Prostate gland (tissue), 2 donors: ENCODE results near the gene CCDC47.

Experiments
- CTCF ChIP-seq, 4 experiments: fragments of 200-600 bp in 2 of 4; fragments of 450-650 bp in 2 of 4; sonication (generic) in 2 of 4; IDR thresholded peaks; 1 replicate in 3 of 4; 2 replicates in 1 of 4; pipeline ENCODE4 v1.5.1; 2016 to 2019; ENCODE audit warnings: antibody characterized with exemption in 4 of 4, mild to moderate bottlenecking in 2 of 4, moderate library complexity in 2 of 4
- POLR2A ChIP-seq: fragments of 450-650 bp; IDR thresholded peaks from one replicate; pipeline ENCODE4 v1.6.1; 2016; ENCODE audit warnings: antibody characterized with exemption, mild to moderate bottlenecking

- no peak for TF ChIP-seq POLR2A
- no peak for TF ChIP-seq CTCF (IDR thresholded peaks at IDR 0.05)
Observed at GRCh38 chr17:63758428-63758827, 15.0 kb downstream of the CCDC47 start.
